Upper lobe of left lung (tissue), 6 donors: Measurements from ENCODE around the gene PIGV. TPM values are rescaled to one million over a fixed set of nuclear protein-coding genes. Genes with fewer than 3 reads are reported as not detected.
A peak's percentile ranks its signal among the peaks of the same experiment; 100 is the strongest.

ENCODE experiments used
- ATAC-seq, 2 donors: fragments of 200-7000 bp; cut with Tn5 transposase; one replicate each; pipeline ENCODE4 v1.9.1; 2022; ENCODE audit warnings: mild to moderate bottlenecking in 2 of 2, moderate library complexity in 2 of 2; ENCODE audit not compliant: low FRiP score in 2 of 2
- DNase-seq, 2 donors: peaks; one replicate each; pipeline ENCODE4 v3.0.0-alpha.2; 2019 to 2020
- H3K27ac ChIP-seq, 4 donors: fragments of 200-600 bp; sonication (generic); one replicate each; pipeline ENCODE4 v1.5.1; 2016 to 2019
- H3K27me3 ChIP-seq, 4 donors: fragments of 200-600 bp; sonication (generic); one replicate each; pipeline ENCODE4 v1.5.1; 2017 to 2019
- H3K36me3 ChIP-seq, 4 donors: fragments of 200-600 bp; sonication (generic); one replicate each; pipeline ENCODE4 v1.5.1; 2016 to 2019
- H3K4me1 ChIP-seq, 4 donors: fragments of 200-600 bp; sonication (generic); one replicate each; pipeline ENCODE4 v1.5.1; 2018 to 2019
- H3K4me3 ChIP-seq, 4 donors: fragments of 200-600 bp; sonication (generic); one replicate each; pipeline ENCODE4 v1.5.1; 2017 to 2019; ENCODE audit warnings: mild to moderate bottlenecking in 2 of 4, moderate library complexity in 1 of 4
- H3K9me3 ChIP-seq, 4 donors: fragments of 200-600 bp; sonication (generic); one replicate each; pipeline ENCODE4 v1.5.1; 2018 to 2019
- CTCF ChIP-seq, 6 experiments: fragments of 450-650 bp in 4 of 6; fragments of 200-600 bp in 2 of 6; sonication (generic) in 2 of 6; IDR thresholded peaks; one replicate each; pipeline ENCODE4 v1.5.1; 2016 to 2019; ENCODE audit warnings: antibody characterized with exemption in 6 of 6
- EP300 ChIP-seq, 4 donors: sonication (generic); formaldehyde crosslinking; IDR thresholded peaks; one replicate each; pipeline ENCODE4 v1.5.1; 2017; ENCODE audit warnings: antibody characterized with exemption in 4 of 4, control low read depth in 2 of 4
- POLR2A ChIP-seq, 4 donors: fragments of 450-650 bp; IDR thresholded peaks; one replicate each; pipeline ENCODE4 v1.5.1; 2016 to 2017; ENCODE audit warnings: antibody characterized with exemption in 4 of 4, mild to moderate bottlenecking in 2 of 4
- POLR2AphosphoS5 ChIP-seq, 2 donors: sonication (generic); formaldehyde crosslinking; IDR thresholded peaks; one replicate each; pipeline ENCODE4 v1.5.1; 2017; ENCODE audit warnings: antibody characterized with exemption in 2 of 2
- WGBS, 2 donors: methylation state at CpG; one replicate each; pipeline ENCODE4 v1.1.5; 2017 to 2018; 5-methylcytosine and 5-hydroxymethylcytosine counted together
- total RNA-seq, 6 donors: library from RNA; depleted of rRNA in 4 of 6; stranded (reverse); fragments of >200 nt in 4 of 6; gene quantifications; one replicate each; pipeline versions ENCODE4 v1.1.0 to v1.2.1, GENCODE V29; 2016 to 2021
- donor health status: DM: no; HTN: no; CAD: no; lungs with moderate emphysema.
- donor health status: DM: no; HTN: yes; CAD: no; lungs with severe emphysema.

PIGV gene
- total RNA-seq, 6 donors from 2014 or later, result 11.9 to 25.1 (median 17.5) TPM

- H3K9me3 ChIP-seq, result no peaks in the 10 kb centered on the region
- H3K36me3 ChIP-seq, result peaks cover 0 to 44% (median 8%) of the 10 kb centered on the region in 4 donors
- ATAC-seq (no peak), DNase-seq (no peak)
- 80 to 91% methylated on average over 1 of the region's 1 CpG for WGBS, 2 donors
- no peak overlapping the region for H3K4me3 ChIP-seq
- TF ChIP-seq POLR2AphosphoS5 (IDR thresholded peaks at IDR 0.05), result no peak
- TF ChIP-seq POLR2A (IDR thresholded peaks at IDR 0.05), result no peak
- TF ChIP-seq EP300 (IDR thresholded peaks at IDR 0.05), result no peak
- TF ChIP-seq CTCF (IDR thresholded peaks at IDR 0.05), result no peak
- H3K27ac ChIP-seq, result peak overlapping the region in 3 of 4 donors; percentile 7 to 65 (median 30)
- no peaks in the 10 kb centered on the region for H3K27me3 ChIP-seq
- H3K4me1 ChIP-seq, result peaks cover 62 to 87% (median 73%) of the 10 kb centered on the region in 4 donors
Observed at GRCh38 chr1:26748351-26748750, 39.4 kb upstream of the PIGV start.

- Histone ChIP-seq H3K36me3 (peaks cover 0 to 48% (median 10%) of the 10 kb centered on the region in 4 donors), H3K27ac (peak overlapping the region in 2 of 4 donors; percentile 73 to 84), H3K27me3 (no peaks in the 10 kb centered on the region), H3K4me3 (no peak overlapping the region), H3K9me3 (no peaks in the 10 kb centered on the region), H3K4me1 (peaks cover 59 to 86% (median 70%) of the 10 kb centered on the region in 4 donors)
- ATAC-seq (no peak), DNase-seq (no peak)
- WGBS, 2 donors, result 80 to 88% methylated on average over 5 of the region's 5 CpGs
- TF ChIP-seq EP300 (IDR thresholded peaks at IDR 0.05), result no peak
- TF ChIP-seq CTCF (IDR thresholded peaks at IDR 0.05), result no peak
- TF ChIP-seq POLR2AphosphoS5 (IDR thresholded peaks at IDR 0.05), result no peak
- TF ChIP-seq POLR2A (IDR thresholded peaks at IDR 0.05), result no peak
Observed at GRCh38 chr1:26749458-26749857, 38.3 kb upstream of the PIGV start.

GRCh38 chr1:26750428-26750827 is 37.3 kb upstream of the PIGV start:
- Histone ChIP-seq H3K27ac (peak overlapping the region; percentile 4 to 84 (median 43)), H3K36me3 (peaks cover 0 to 49% (median 11%) of the 10 kb centered on the region in 4 donors), H3K4me1 (peaks cover 50 to 82% (median 62%) of the 10 kb centered on the region in 4 donors), H3K4me3 (no peak overlapping the region), H3K27me3 (no peaks in the 10 kb centered on the region), H3K9me3 (no peaks in the 10 kb centered on the region)
- 93 to 100% methylated on average over 1 of the region's 1 CpG for WGBS, 2 donors
- ATAC-seq (no peak), DNase-seq (no peak)
- TF ChIP-seq POLR2A (IDR thresholded peaks at IDR 0.05) (no peak), CTCF (IDR thresholded peaks at IDR 0.05) (no peak), EP300 (IDR thresholded peaks at IDR 0.05) (no peak), POLR2AphosphoS5 (IDR thresholded peaks at IDR 0.05) (no peak)

- 63 to 78% methylated on average over 4 of the region's 4 CpGs for WGBS, 2 donors
- H3K9me3 ChIP-seq, result no peaks in the 10 kb centered on the region
- H3K27me3 ChIP-seq, result no peaks in the 10 kb centered on the region
- ATAC-seq (no peak), DNase-seq (no peak)
- peaks cover 42 to 65% (median 53%) of the 10 kb centered on the region in 4 donors for H3K4me1 ChIP-seq
- TF ChIP-seq EP300 (IDR thresholded peaks at IDR 0.05), result no peak
- TF ChIP-seq POLR2AphosphoS5 (IDR thresholded peaks at IDR 0.05), result no peak
- TF ChIP-seq POLR2A (IDR thresholded peaks at IDR 0.05), result no peak
- TF ChIP-seq CTCF (IDR thresholded peaks at IDR 0.05), result no peak
- H3K36me3 ChIP-seq, result peaks cover 0 to 49% (median 10%) of the 10 kb centered on the region in 4 donors
- H3K4me3 ChIP-seq, result no peak overlapping the region
- peak overlapping the region; percentile 23 to 84 (median 61) for H3K27ac ChIP-seq
Observed at GRCh38 chr1:26752519-26752918, 35.2 kb upstream of the PIGV start.
